Thyroid gland (tissue), 4 donors: ENCODE measurements around the gene COPS9.

ENCODE experiments used
- POLR2A ChIP-seq, 2 donors: fragments of 450-650 bp; IDR thresholded peaks; one replicate each; pipeline ENCODE4 v1.6.1; 2017; ENCODE audit warnings: antibody characterized with exemption in 2 of 2, mild to moderate bottlenecking in 2 of 2, moderate library complexity in 1 of 2
- TF ChIP-seq, protein P1 (sequence below), 6 experiments: fragments of 200-600 bp in 3 of 6; fragments of 450-650 bp in 3 of 6; sonication (generic) in 3 of 6; IDR thresholded peaks; one replicate each; pipeline ENCODE4 v1.5.1; 2016 to 2019; ENCODE audit warnings: antibody characterized with exemption in 6 of 6, mild to moderate bottlenecking in 2 of 6, inconsistent platforms in 1 of 6, moderate library complexity in 1 of 6

DNA sequence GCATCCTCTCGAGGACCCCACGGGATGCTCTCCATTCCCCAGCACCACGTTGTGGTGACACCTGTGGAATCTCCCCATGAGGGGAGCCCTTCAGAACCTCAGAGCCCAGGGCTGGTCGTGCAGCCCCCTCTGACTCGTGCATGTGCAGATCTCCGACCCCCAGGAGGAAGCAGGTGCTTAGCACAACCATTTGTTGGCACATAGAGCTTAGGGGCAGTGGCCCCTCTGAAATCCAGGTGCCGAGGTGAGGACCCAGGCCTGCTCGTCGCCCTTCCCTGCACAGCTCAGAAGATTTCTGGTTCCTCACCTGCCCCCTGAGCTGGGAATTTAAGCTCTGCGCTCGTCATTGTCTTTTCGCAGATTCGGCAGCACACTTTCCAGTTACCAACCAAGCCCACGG lies 5.6 kb upstream of the COPS9 start:
- TF ChIP-seq, protein P1, sequence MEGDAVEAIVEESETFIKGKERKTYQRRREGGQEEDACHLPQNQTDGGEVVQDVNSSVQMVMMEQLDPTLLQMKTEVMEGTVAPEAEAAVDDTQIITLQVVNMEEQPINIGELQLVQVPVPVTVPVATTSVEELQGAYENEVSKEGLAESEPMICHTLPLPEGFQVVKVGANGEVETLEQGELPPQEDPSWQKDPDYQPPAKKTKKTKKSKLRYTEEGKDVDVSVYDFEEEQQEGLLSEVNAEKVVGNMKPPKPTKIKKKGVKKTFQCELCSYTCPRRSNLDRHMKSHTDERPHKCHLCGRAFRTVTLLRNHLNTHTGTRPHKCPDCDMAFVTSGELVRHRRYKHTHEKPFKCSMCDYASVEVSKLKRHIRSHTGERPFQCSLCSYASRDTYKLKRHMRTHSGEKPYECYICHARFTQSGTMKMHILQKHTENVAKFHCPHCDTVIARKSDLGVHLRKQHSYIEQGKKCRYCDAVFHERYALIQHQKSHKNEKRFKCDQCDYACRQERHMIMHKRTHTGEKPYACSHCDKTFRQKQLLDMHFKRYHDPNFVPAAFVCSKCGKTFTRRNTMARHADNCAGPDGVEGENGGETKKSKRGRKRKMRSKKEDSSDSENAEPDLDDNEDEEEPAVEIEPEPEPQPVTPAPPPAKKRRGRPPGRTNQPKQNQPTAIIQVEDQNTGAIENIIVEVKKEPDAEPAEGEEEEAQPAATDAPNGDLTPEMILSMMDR (IDR thresholded peaks at IDR 0.05): no peak
- TF ChIP-seq POLR2A (IDR thresholded peaks at IDR 0.05): no peak
